ENCODE measurements around the gene ABCC2.

The ABCC2 gene

DNA sequence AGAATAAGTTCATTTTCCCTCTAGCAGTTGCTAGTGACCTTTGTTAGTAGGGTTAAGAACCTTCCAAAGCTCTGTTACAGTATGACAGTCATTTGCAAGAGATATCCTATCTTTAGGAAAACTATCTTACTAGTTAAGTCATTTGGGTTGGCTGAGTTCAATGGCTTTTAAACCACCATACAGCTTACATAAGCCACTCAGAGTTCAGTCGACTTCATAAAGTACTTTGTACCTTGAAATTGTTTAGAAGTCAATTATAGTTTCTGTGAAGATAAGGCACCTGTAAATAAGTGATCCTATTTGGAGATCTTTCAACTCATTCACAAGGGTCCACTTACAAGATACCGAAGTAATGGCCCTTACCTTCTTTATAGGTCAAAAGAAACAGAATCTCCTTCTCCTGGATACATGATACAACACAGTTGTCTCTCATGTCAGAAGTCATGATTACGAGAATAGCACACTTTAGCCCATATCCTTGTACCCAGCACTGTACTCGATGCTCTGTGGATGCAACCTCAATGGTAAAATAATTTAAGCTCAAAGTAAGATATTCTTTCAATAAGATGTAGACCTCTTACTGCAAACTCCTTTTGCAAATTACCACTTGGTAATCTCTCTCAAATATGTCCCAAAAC lies 11.9 kb upstream of the ABCC2 start:
- no peak for DNase-seq

DNA sequence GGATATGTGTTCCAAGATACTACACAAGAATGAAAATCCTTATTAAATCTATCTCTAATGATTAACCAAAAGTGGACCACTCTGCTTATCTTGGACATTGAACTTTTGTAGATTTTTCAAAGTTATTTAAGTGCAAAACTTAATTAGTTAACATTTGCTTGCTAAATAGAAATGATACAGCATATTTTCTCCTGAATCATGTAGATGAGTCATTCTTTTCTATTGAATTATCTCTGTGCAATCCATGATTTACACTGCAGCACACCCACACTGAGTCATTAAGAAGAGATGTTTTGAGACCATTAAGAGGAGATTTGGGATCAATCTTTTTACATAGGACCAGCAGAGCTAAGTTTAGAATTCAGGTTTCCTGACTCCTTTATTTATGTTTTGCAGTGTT lies 6.6 kb upstream of the ABCC2 start:
- no peak for DNase-seq

DNA sequence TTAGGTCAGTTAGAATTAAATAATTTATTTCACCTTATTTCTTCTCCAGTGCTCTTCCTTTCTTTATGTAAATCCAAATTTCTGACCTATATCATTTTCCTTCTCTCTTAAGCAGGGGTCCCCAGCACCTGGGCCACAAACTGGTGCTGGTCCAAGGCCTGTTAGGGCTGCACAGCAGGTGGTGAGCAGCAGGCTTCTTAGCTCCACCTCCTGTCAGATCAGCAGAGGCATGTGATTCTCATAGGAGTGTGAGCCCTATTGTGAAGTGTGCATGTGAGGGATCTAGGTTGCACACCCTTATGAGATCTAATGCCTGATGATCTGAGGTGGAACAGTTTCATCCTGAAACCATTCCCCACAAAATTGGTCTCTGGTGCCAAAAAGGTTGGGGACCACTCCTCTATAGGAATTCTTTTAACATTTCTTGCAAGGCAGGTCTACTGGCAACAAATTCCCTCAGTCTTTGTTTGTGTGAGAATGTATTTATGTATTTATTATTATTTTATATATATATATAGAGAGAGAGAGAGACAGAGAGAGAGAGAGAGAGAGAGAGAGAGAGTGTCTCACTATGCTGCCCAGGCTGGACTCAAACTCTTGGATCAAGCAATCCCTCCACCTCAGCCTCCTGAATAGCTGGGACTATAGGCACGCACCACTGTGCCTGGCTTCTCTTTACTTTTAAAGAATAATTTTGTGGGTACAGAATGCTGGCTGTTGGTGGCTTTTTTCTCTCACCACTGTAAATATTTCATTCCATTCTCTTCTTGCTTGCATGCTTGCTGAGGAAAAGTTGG lies 4.3 kb upstream of the ABCC2 start:
- no peak for DNase-seq

DNA sequence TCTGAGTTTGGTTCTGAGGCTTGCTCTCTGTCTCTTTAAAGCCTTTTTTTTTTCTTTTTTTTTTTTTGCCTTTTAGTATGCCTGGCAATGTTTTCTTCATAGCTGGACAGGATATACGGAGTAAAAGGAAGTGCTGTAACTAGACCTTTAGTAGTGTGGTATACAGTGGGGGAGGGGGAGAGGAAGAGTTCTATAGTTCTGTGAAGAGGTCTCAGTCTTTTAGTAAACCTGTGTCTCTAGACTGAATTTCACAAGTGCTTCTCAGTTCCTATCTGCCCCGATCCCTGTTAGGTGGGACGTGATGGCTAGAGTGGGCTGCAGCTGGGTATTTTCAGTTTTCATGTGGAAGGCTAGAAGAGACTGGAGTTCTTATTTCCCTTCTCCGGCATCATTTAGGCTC lies 3.1 kb upstream of the ABCC2 start:
- DNase-seq = no peak

DNA sequence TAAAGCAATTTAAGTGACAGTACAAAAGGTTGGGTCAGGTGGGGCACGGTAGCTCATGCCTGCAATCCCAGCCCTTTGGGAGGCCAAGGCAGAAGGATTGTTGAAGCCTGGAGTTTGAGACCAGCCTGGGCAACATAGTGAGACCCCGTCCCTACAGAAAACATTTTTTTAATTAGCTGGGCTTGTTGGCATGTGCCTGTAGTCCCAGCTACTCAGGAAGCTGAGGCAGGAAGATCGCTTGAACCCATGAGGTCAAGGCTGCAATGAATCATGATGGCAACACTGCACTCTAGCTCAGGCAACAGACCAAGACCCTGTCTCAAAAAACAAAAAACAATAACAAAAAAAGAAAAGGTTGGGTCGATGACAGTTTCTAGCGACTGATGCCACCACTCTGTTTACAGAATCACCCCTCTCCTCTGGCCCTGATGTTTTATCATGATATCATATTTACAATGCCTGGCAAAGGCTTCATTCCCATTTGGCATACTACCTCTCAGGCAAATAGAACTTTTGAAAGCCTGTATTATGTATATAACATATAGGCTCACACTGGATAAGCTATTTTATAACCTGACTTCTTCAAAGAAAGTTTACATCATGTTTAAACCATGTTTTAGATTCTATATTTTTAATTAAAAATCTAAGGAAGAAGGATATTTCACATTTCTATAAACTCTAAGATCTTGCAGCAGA lies 558 bp upstream of the ABCC2 start:
- no peak for DNase-seq

DNA sequence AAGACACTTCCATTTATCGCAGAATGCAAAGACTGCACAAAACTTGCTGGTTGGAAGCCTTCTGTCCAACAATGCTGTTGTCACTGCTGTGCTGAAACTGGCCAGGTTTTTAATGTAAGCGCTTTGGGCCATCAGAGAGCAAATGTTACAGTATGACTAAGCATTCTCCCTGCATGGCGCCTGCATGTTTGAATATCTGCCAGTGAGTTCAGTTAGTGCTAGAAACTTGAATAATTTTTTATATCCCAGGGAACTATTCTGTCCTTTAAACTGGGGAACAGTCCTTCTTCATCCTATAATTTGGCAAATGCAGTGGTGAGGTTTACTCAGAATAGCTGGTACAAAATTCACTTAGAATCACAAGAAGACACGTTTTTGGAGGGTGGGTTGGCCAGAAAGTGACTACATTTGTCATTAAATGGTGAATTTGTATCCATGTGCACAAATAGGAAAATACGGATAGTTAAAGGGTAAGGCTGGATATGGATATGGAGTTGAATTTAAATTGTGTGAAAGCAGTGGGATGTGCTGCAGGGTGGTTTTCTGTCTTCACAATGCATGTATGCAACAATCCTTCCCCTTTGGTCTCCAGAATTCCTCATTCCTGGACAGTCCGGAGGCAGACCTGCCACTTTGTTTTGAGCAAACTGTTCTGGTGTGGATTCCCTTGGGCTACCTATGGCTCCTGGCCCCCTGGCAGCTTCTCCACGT lies 1.7 kb downstream of the ABCC2 start:
- DNase-seq = no peak

DNA sequence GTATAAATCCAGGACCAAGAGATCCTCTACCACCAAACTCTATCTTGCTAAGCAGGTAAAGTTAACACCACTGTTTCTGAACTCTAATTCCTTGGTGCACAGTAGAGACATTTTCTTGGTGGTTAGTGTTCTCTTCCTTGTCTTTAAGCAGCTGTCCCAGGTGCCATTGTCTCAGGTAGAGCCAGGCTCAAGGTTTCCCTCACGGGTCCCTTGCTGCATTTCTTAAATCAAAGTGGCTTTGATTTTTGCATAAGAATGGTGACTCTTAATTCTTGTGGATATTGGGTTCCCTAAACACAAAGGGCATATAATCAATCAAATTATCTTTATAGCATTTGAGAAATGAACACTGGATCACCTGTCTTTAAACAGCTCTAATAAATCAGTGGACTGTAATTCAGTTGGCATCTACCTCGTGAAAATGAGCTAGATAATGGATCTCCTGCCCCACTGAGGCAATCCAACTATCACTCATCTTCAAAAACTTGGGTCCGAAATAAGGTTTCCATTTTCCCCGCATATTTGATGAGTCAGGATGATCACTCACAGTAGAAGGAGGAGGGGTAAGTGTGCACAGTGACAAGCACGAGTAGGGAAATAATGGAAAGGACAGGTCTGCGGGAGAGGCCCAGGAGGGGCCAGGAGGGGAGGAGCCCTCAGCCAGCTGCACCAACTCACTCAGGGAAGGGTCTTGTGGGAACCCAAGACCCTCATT lies 2.4 kb downstream of the ABCC2 start:
- DNase-seq = no peak

DNA sequence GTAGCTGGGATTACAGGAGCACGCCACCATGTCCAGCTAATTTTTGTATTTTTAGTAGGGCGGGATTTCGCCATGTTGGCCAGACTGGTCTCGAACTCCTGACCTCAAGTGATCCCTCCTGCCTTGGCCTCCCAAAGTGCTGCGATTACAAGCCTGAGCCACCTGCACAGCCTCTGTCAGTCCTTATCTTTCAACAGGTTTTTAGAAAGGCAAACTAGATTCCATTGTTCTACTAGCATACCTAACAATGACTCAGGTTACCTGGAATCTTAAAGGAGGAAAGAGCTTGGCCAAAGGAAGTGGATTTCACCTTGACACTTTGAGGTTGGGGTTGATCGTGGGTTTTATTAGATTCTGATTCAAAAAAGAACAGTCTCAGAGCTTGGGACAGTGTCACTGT lies 3.2 kb downstream of the ABCC2 start:
- no peak for DNase-seq

DNA sequence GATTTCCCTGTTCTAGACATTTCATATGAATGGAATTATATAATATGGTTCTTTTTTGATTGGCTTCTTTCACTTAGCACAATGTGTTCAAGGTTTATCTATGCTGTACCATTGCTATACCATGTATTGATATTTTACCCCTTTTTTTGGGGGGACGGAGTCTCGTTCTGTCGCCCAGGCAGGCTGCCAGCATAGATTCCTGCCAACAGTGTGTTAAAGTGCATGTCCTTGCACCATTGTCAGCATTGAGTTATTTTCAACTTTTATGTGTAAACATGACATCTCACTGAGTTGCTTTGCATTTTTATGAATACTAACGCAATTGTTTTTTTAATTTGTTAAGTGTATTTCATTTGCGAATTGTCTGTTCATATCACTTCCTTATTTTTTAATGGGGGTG lies 4.9 kb downstream of the ABCC2 start:
- DNase-seq = no peak

DNA sequence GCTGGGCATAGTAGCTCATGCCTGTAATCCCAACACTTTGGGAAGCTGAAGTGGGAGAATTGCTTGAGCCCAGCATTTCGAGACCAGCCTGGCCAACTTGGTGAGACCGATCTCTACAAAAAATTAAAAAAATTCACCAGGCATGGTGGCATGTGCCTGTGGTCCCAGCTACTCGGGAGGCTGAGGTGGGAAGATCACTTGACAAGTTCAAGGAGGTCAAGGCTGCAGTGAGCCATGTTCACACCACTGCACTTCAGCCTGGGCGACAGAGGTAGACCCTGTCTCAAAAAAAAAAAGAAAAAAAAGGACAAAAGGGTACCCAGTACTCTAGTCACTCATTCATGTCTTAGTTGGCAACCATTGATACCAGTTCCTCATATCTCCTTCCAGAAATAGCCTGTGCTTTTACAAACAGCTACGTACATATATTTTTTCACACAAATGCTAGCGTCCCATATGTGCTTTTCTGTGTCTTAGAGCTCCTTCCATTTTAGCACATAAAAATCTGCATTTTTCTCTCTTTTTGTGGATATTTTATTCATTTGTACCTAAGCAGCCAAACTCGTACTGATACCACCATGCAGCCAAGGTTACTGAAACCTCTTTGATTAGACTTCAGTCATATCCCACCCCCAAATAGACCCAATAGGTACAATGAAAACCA lies 5.5 kb downstream of the ABCC2 start:
- no peak for DNase-seq

DNA sequence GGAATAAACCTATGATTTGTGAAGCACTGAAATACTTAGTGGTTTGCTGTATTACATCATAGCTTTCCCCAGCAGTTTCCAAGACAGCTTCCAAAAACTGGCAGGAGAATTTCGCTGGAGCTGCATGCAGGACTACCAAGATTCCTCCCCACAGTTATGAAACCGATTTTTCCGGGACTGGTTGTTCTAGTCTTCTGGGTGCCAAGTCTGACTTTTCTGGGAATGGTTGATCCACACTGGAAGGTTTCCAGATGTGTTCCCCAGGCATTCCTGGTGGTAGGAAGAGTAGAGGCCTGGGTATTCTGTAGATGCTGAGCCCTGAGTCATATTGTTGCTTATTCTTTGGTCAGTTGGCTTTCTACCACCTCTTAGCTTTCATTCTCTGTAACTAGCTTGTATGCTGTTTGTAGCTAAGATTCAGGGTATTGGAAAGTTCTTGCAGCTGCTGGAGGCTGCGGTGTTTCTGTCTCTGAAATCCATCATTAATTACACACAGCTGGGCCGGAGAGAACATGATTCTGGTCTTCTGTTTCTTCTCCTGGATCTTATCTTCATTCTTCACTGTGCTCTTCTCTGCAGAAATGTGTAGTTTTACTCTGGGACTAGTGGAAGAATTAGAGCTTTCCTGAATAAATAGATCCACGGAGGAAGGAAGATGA lies 6.3 kb downstream of the ABCC2 start:
- no peak for DNase-seq

DNA sequence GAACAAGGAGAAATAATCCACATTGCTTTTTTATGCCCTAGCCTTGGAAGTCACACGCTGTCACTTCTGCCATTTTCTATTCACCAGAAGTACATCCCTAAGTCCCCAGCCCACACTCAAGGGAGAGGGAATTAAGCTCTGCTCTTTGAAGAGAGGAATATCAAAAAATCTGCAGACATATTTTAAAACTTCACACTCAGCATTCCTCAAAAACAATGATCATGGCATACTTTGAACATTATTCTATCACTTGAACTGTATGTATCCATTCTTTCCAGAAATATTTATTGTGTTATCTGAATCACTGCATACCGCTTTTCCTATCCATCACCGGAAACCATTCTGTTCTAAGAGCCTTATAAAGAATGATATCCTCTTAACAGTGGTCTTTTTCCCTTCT lies 9.4 kb downstream of the ABCC2 start:
- no peak for DNase-seq

DNA sequence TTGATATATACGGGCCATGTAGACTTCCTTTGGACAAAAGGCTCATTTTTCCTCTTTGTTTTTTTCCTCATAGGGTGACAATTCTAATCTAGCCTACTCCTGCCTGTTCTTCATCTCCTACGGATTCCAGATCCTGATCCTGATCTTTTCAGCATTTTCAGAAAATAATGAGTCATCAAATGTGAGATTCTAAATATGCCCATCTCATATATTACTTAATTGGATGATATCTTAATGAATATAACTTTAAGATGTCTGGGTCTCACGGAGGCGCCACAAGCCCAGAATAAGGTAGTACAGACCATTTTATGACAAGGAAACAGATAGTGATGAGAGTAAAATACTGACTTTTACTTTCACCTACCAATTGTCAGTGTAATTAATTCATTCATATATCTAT lies 11.4 kb downstream of the ABCC2 start:
- no peak for DNase-seq

DNA sequence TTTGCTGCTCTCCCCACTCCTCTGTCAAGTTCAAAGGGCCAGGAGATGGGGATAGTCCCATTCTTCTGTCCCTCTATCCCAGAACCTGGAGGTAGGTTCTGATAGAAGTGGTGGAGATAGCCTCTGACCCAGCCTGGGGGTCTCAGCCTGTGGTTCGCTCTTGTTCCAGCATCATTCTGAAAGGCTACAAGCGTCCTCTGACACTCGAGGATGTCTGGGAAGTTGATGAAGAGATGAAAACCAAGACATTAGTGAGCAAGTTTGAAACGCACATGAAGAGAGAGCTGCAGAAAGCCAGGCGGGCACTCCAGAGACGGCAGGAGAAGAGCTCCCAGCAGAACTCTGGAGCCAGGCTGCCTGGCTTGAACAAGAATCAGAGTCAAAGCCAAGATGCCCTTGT lies 14.5 kb downstream of the ABCC2 start:
- DNase-seq = no peak

DNA sequence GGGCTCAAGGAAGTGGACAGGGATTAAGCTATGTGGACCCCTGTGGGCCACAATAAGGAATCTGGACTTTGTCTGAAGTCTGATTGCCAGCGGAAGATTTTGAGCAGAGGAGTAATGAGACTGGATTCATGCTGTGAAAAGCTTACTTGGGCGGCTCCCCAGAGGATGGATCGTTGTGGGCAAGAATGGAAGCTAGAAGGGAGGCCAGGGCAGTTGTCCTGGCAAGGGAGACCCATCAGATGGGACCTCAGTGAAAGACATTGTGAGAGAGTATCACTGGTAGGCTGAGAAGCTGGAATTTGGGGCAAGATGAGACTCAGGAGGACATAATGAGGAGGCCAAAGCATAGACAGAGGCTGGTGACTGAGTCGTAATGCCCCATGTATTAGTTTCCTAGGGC lies 15.6 kb downstream of the ABCC2 start:
- DNase-seq = no peak

DNA sequence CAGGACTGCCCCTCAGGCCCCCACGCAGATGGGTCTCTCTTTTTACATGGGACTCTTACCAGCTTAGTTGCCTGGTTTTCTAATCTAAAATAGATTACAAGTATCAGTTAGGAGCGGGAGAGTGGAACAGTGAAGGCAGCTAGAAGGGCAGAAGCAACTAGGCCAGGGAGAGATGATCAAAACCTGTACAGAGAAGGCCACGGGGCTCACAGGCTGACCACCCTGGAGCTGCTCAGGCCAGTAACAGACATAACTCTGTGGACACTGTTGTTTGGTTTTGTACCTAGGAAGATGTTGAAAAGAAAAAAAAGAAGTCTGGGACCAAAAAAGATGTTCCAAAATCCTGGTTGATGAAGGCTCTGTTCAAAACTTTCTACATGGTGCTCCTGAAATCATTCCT lies 16.5 kb downstream of the ABCC2 start:
- no peak for DNase-seq

DNA sequence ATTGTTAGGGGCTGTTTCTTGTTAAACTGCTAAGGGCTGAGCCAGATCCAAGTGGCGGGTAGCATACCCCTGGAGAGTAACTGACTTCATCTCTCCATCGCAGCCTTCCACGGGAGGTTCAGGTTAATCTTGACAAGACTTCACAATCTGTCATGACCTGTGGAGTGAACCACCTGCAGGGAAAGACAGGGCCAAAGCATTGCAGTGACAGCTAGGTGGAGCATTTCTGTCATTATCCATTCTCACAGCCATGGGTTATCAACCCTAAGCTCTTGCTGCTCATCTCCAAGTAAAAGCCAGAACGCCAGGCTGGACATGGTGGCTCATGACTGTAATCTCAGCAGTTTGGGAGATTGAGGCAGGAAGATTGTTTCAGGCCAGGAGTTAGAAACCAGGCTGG lies 17.2 kb downstream of the ABCC2 start:
- DNase-seq = no peak

DNA sequence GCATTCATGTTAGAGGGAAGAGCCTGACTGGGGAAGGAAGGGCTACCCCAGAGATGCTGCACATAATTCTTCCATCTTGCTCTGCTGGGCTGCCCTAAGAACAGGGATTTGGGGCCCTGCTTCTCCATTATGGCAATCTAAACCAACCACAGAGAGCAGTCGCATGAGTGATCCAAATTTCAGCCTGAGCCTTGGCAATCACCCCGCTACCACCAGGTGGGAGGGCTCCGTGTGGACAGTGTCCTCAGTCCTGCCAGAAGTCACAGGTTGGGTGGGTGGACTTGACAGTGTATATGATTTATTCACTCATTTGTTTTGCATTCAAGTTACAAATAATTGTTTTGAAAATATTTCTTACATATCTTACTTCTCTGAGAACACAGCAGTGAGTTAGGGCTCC lies 22.0 kb downstream of the ABCC2 start:
- no peak for DNase-seq

DNA sequence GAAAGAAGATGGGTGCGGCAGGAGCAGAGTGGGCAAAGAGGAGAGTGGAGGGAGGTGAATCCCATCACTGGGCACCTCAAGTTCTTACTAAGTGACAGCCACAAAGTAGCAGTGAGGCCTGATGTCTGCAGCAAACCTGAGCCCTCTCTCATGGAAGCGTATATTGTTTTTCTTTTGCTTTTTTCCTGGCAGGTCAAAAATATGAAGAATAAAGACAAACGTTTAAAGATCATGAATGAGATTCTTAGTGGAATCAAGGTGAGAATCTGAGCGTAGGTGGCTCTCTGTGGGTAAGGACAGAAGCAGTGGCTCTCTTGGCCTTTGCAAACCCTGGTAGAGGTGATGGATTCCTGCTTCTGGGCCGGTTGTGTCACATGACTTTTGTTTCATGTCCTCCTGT lies 22.8 kb downstream of the ABCC2 start:
- DNase-seq = no peak

DNA sequence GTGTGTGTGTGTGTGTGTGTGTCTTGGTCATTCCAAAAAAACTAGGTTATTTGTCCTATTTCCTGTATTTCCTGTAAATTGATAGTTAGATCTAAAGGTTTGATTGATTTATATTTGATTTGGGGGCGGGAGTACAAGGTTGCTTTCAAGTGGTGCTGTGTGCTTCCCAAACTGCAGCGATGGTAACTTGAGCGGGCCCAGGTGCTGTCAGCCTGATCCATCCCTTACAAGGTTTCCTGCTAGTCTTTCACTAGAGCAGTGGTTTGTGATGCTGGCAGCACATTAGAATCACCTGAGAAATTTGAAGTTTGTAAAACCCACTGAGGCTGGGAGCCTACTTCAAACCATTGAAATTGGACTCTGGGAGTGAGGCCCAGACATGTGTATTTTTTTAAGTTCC lies 23.7 kb downstream of the ABCC2 start:
- no peak for DNase-seq

Measured in amygdala (tissue), 56 donors.